ENCODE results near the gene ATAD2B.
"Not testable (repeated sequence)": the region's sequence is repeated elsewhere in the genome, so short reads cannot be mapped to it uniquely, and the experiment has no call there.

DNA sequence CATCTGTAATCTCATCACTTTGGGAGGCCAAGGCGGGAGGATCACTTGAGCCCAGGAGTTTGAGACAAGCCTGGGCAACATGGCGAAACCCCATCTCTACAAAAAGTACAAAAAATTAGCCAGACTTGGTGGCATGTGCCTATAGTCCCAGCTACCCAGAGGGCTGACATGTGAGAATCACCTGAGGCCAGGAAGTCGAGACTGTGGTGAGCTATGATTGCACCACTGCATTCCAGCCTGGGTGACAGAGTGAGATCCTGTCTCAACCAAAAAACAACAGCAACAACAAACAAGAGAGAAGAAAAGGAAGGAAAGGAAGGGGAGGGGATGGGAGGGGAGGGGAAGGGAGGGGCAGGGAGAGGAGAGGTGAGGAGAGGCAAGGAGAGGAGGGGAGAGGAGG lies 203.9 kb downstream of the ATAD2B start:
- TF ChIP-seq EP300 (IDR thresholded peaks at IDR 0.05; ENCODE audit: borderline replicate concordance in 1 of 2, low read depth in 2 of 2, low read length in 2 of 2); EZH2 (IDR thresholded peaks at IDR 0.05; ENCODE audit: low read depth, low read length, severe bottlenecking); TAF1 (IDR thresholded peaks at IDR 0.05; ENCODE audit: low read depth, low read length); POLR2A (IDR thresholded peaks at IDR 0.05; ENCODE audit: control extremely low read depth in 1 of 2, low read depth in 2 of 2, low read length in 2 of 2); TAF7 (optimal IDR thresholded peaks at IDR 0.05; ENCODE audit: borderline replicate concordance, low read depth, low read length); RXRA (IDR thresholded peaks at IDR 0.05; ENCODE audit: insufficient read depth, low read depth, low read length); BRCA1 (IDR thresholded peaks at IDR 0.05; ENCODE audit: low read depth, low read length); CBX5 (IDR thresholded peaks at IDR 0.05; ENCODE audit: low read depth, low read length); FOSL1 (IDR thresholded peaks at IDR 0.05; ENCODE audit: insufficient read depth, low read depth, low read length); RFX5 (IDR thresholded peaks at IDR 0.05; ENCODE audit: borderline replicate concordance, low read depth, low read length): not testable (repeated sequence)
- TF ChIP-seq, protein P1, sequence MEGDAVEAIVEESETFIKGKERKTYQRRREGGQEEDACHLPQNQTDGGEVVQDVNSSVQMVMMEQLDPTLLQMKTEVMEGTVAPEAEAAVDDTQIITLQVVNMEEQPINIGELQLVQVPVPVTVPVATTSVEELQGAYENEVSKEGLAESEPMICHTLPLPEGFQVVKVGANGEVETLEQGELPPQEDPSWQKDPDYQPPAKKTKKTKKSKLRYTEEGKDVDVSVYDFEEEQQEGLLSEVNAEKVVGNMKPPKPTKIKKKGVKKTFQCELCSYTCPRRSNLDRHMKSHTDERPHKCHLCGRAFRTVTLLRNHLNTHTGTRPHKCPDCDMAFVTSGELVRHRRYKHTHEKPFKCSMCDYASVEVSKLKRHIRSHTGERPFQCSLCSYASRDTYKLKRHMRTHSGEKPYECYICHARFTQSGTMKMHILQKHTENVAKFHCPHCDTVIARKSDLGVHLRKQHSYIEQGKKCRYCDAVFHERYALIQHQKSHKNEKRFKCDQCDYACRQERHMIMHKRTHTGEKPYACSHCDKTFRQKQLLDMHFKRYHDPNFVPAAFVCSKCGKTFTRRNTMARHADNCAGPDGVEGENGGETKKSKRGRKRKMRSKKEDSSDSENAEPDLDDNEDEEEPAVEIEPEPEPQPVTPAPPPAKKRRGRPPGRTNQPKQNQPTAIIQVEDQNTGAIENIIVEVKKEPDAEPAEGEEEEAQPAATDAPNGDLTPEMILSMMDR (IDR thresholded peaks at IDR 0.05; ENCODE audit: control extremely low read depth in 1 of 3, insufficient read depth in 1 of 3, low read depth in 1 of 3, low read length in 3 of 3), result not testable (repeated sequence)
- TF ChIP-seq, protein P2, sequence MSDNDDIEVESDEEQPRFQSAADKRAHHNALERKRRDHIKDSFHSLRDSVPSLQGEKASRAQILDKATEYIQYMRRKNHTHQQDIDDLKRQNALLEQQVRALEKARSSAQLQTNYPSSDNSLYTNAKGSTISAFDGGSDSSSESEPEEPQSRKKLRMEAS (IDR thresholded peaks at IDR 0.05), result not testable (repeated sequence)
- TF ChIP-seq, protein P3, sequence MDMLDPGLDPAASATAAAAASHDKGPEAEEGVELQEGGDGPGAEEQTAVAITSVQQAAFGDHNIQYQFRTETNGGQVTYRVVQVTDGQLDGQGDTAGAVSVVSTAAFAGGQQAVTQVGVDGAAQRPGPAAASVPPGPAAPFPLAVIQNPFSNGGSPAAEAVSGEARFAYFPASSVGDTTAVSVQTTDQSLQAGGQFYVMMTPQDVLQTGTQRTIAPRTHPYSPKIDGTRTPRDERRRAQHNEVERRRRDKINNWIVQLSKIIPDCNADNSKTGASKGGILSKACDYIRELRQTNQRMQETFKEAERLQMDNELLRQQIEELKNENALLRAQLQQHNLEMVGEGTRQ (IDR thresholded peaks at IDR 0.05; ENCODE audit: low read length), result not testable (repeated sequence)

Measured in H1 (cell line).